ENCODE data around the gene LRRN4CL.

GRCh38 chr11:62712861-62713260 lies 23.5 kb upstream of the LRRN4CL start:
- TF ChIP-seq CTCF (IDR thresholded peaks at IDR 0.05) (no peak), EP300 (IDR thresholded peaks at IDR 0.05) (no peak)
